Activated naive CD4-positive, alpha-beta T cell treated with anti-CD3 and anti-CD28 coated beads, Interleukin-2, amount 50 U/mL, for 16 hours (primary cell): ENCODE data around the gene LIN37.
"Not testable (repeated sequence)": the region's sequence is repeated elsewhere in the genome, so short reads cannot be mapped to it uniquely, and the experiment has no call there.

Experiments used
- DNase-seq: peaks from one replicate; pipeline ENCODE4 v3.0.0-alpha.2; 2020

The LIN37 gene

DNA sequence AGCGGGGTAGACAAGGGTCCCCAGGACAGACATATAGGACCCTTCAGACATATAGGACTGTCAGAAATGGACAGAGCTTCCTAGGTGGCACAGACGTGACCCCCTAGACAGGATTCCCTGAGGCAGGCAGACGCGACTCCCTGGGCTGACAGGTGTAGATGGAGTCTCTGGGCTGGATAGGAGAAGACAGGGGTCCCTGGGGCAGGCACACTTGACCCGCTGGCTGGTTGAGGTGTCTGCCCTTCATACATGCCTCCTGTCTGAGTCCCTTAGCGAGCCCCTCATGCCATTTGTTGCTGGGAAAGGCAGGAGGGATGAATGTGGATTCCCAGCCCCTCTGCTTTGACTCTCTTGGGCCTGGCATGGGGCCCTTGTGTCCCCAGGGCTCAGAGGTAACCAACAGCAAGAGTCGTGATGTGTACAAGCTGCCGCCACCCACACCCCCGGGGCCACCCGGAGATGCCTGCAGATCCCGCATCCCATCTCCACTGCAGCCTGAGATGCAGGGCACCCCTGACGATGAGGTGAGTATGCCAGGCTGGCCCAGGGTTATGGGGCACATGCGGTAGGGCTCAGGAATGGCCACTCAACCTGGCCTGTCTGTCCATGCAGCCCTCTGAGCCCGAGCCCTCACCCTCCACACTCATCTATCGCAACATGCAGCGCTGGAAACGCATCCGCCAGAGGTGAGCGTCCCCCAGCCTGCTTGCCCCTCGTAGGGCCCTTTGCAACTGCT is 5.4 kb downstream of the LIN37 start:
- DNase-seq: no peak

DNA sequence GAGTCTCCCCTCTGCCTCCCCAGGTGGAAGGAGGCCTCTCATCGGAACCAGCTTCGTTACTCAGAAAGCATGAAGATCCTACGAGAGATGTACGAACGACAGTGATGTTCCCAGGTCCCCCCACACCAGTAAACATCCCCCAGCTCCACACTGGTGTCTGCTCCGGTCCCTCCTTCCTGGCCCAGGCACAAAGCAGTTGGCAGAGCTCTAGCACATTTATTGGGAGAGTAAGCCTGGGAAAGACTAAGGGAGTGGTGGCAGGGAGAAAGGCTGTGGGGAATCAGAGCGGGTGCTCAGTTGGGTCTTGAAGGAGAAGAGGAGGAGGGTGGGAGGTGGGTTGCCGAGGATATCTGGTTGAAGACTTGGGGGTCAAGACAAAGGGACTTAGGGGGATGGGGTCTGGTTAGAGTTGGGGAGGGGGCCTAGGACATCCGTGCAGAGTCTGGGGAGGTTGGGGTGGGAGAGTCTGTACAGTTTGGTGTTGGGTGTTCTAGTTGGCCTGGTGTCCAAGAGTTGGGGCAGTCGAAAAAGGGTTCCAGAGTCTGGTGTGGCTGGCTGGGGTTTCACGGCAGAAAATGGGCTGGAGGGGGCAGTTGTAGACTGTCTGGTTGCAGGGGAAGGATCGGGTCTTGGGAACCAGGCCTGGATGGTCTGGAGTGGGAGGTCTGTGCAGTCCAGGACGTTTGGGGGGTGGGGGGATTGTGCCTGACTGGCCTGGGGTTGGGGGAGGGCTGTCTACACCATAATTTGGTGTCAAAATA is 6.2 kb downstream of the LIN37 start:
- DNase-seq: peak; percentile 5

DNA sequence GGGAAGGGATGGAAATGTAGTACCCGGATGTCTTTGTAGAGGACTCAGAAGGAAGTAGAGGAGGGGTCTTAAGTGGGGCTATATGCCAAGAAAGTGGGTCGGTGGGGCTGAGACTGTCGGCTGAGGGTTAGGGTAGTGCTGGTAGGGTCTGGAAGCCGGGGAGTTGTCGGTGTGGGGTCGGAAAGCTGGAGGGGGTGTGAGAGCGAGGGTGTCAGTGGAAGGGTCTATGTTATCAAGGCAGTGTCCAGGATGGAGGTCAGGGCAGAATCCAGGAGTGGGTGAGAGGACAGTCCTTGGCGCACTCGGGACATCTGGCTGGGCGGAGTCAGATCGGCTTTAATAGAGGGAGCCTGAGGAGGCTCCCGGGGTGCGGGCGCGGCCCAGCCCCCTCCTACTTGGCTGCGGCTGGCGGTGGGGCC is 6.8 kb downstream of the LIN37 start:
- peak; percentile 9 for DNase-seq

DNA sequence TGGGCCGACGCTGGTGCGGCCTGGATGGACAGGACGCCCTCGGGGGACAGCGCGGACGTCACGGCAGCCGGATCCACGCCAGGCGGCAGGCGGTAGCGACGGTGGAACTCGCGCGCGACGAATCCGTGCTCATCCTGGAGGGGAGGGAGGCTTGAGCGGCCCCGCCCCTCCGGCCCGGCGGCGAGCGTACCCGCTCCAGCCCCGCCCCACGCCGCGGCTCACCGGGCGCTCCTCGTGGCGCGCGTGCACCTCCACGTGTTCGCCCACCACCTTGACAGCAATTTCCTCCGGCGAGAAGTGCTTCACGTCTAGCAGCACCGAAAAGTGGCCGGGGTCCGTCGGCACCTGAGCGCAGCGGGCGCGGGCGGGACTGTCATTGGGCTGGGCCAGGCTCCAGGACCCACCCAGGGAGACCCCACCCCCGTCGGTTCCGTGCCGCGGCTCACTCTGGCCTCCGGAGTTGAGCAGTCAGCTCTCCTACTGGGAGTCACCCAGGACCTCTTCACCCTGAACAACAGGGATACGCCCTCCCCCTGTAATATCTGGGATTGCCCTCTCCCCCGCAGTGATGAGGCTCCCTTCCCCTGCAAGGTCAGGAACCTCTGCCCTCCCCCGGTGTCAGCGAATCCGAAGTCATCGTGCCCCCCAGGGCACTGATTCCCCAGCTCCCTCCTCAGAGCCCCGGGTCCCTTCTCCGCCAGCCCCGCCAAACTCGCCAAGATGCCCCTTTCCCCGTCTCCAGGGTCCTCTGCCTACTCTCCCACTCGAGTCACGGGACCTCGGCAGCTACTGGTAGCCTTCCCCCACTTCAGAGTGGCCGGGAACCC is 7.4 kb downstream of the LIN37 start:
- peak; percentile 69 for DNase-seq

DNA sequence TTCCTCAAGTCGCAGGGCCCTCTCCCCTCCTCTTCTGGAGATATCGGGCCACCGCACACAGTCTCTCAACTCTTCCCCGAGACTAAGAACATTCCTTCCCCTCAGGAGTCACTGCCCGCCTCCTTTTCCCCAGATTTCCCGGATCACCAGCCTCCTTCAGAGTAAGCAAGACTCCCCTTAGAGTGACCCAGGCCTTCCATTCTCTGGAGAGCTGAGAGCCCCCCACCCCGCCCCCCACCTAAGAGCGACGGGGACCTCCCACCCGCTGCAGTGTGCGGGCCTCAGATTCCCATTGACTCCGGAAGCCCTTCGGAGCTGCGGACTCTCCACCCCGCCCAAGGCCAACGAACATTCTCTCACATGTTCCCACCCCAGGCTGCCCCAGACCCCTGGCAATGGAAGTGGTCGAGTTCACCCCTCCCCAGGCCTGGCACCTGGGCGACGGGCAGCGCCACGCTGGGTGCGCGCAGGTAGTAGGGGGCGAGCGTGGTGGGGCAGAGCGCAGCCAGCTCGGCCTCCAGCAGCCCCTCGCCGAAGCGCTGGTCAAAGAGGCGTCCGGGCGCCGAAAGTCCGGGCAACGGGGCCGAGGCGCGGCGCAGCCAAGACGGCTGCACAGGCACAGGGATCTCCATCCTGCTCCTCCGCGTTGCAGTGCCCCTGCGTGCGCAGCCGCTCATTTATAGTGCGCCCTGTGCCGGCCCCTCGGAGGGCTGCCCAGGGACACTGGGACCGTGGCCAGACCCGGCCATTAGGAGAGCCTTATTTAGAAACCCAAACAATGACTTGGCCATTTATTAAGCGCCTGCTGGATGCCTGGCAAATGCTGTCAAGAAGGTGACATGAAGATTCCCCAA is 8.2 kb downstream of the LIN37 start, which contains the start of gene HSPB6:
Gene HSPB6 (minus strand): TSS at position 653 of the 854 bp plus-strand sequence. CDS start 21 bp downstream, at position 632.
- peak; percentile 10 for DNase-seq

DNA sequence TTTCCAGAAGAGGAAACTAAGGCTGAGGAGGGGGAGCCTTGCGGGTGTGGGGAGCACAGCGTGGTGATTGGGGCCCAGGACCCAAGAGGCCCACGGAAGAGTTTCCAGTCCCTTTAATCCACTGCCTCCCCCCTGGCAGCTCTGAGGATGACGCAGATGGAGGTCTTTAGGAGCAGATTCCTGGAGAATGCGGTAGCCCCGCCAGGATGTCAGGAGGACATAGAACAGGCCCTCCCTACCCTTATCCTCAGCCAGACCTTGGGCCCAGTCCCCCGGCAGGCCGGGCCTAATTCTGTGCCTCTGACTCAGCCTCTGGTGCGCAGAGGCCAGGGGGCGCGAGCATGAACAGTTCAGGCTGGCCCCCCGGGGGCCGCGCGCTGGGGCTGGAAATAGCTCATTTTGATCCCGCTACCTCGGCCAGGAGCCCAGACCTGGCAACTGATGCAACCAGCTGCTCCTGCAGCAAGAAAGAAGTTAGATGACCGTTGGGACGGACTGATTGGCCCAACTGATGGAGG is 8.9 kb downstream of the LIN37 start:
- DNase-seq: peak; percentile 29

DNA sequence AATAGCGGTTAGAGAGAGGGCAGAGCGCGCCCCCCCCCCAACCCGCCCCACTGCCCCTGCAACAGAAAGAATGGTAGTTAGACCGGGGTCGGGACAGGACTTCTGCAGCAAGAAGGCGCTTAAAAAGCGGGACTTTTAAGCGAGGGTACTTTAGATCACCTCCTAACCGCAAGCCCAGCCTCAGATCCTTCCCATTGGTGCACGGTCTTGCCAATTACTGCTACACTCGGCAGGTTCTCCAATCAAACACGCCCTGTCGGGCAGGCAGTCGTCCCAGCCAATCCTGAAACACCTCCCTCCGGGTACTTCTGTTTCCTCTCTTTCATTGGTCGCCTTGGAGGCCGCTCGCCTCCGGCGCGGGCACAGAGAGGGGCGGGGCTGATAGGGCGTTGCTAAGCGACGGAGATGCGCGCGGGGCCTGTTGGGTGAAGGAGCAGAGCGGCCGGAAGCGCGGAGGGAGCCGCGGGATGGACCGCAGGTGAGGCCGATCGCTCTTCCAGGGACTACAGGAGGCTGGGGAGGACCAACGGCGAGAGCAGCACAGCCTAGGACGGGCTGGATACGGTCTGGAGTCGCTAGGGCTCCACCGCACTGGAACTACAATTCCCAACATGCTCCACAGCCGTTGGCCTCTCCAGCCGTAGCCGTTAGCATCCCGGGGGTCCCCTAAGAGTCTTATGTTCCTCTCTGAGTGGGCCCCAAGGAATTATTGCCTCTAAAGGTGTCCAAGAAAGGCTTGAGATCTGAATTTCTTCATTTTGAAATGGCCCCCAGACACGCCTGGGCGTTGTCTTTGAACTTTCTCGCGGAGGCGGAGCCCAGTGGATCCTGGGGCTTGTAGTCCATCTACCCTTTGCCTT is 9.6 kb downstream of the LIN37 start, which contains the start of gene PROSER3:
Gene PROSER3 (plus strand): TSS at position 428 of the 860 bp plus-strand sequence. CDS start 40 bp downstream, at position 468.
- DNase-seq: peak; percentile 98

DNA sequence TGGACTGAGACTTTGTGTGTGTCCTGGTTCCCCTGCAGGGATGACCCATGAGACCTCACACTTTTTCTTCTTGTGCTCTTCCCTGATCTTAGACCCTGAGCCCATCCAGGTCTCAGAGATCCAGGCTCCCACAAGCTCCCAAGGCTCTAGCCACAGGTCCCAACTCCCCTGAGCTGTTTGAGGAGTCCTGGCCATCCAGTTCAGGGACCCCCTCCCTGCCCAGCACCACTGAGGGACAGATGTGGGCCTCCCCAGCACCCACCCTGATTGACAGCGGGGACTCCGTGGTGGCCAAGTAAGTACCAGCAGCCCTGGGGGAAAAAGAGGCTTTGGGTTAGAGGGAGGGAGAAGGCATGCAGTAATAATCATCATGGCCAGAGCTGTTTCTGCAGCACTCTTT is 11.3 kb downstream of the LIN37 start:
- DNase-seq: no peak

DNA sequence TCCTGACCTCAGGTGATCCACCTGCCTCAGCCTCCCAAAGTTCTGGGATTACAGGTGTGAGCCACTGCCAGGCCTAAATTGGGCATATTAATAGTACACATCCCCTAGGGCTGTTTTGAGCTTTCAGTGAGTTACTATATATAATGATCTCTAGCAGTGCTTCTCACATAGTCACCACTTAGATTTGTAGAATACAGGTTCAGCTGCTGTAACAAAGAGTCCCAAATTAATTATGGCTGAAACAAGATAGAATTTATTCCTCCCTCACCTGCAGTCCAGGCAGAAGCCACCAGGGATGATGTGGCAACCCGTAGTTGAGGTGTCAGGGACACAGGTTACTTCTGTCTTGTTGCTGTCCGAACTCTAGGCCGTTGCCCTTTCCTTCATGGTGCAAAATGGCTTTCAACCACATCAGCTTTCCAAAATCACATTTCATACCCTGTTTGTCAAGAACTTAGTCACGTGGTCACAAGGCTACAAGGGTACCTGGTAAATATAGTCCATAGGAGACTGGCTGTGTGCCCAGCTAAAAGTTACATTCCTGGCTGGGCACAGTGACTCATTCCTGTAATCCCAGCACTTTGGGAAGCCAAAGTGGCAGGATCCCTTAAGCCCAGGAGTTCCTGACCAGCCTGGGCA is 12.5 kb downstream of the LIN37 start:
- no peak for DNase-seq

DNA sequence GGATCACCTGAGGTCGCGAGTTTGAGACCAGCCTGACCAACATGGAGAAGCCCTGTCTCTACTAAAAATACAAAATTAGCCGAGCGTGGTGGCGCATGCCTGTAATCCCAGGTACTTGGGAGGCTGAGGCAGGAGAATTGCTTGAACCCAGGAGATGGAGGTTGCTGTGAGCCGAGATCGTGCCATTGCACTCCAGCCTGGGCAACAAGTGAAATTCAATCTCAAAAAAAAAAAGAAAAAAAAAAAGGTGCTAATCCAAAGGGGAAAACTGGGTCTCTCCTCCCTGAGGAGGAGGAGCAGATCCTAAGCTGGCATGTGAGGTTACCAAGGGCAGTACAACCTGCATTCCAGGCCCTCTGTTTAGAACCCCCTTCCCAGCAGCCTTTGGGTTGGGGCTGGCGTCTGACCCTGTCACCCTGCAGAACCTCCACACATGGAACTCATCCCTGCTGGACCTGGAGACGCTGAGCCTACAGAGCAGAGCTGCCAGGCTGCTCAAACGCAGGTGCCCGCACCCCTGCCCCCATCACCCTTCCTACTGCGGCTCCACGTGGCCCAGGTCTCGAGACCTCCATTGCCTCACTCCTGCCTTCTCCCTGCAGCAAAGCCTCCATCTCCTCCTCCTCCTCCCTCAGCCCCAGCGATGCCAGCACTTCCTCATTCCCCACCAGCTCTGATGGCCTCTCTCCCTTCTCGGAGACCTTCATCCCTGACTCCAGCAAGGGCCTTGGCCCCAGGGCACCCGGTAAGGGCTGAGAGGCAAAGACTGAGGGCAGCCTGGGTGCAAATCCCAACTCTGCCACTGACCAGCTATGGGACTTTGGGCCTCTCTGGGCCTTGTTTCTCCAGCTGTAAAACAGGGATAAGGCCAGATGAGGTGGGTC is 16.3 kb downstream of the LIN37 start:
- DNase-seq: no peak

DNA sequence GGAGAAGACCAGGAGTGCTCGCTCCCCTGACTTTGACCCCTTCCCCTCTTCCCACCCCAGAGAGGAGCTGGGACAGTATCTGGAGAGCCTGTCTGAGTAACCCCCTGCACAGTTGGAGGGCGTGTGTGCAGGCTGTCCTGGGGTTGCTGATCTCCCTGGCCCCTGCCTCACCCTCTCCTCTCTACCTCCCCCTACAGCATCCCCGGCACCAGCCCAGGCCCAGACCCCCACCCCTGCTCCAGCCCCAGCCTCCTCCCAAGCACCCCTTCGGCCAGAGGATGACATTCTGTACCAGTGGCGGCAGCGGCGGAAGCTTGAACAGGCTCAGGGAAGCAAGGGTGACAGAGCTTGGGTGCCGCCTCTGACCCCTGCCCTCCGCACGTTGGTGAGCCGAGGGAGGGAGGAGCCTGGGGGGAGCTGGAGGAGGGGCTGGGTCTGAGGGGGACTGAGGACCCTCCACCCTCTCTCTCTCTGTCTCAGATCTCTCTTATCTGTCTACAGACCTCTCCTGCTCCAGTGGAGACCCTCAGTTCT is 18.3 kb downstream of the LIN37 start:
- DNase-seq: peak; percentile 4

DNA sequence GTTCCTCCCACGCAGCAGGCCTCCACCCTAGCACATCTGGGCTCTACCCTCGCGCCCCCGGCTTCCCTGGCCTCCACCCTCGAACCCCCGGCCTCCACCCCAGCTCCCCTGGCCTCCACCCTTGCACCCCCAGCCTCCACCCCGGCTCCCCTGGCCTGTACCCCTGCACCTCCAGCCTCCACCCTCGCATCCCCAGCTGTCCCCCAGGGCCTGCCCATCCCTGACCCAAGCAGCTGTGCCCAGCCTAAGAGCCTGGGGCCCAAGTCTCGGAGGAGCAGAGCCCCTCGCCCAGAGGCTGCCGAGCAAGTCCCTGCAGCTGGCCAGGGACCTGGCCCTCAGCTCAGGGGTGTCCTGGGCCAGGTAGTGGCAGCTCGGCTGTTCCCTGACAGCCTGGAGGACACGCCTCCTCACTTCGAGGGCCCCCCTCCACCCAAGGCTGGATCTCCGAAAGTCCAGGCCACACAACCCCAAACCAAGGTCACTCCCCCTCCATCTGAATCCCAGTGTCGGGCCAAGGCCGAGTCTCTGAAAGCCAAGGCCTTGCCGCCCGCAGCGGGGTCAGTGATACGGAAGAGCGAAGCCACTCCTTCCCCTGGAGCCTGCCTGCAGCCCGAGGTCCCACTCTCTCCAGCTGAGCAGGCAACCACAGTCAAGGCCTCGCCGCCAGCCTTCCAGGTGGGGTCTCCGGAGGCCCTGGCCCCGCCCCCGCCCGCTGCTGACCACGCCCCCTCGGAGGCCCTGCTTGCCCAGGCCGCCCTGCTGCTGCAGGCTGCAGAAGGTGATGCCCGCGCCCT is 19.1 kb downstream of the LIN37 start:
- peak; percentile 8 for DNase-seq

DNA sequence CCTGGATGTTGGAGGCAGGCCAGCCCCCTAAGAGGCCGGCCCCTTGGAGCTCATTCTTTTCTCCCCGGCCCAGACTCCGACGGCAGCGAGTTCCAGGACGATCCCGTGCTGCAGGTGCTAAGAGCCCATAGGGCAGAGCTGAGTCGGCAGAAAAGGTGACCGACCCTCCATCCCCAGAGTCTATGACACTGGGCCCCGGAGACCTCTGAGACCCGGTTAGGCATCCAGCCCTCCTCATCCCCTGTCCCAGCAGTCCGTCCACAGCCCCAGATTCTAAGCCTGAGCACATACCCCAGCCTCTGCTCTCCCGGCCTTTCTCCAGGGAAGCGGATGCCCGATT is 19.7 kb downstream of the LIN37 start:
- DNase-seq: no peak

DNA sequence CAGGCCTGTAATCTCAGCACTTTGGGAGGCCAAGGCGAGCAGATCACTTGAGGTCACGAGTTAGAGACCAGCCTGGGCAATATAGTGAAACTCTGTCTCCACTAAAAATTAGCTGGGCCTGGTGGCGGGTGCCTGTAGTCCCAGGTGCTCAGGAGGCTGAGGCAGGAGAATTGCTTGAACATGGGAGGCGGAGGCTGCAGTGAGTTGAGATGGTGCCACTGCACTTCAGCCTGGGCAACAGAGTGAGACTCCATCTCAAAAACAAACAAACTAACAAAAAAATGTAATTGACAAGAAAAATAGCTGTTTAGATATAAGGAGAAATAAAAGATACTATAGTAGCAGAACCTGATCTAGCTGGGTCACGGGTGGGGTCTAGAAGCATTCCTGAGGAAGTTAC is 24.0 kb downstream of the LIN37 start:
- not testable (repeated sequence) for DNase-seq

DNA sequence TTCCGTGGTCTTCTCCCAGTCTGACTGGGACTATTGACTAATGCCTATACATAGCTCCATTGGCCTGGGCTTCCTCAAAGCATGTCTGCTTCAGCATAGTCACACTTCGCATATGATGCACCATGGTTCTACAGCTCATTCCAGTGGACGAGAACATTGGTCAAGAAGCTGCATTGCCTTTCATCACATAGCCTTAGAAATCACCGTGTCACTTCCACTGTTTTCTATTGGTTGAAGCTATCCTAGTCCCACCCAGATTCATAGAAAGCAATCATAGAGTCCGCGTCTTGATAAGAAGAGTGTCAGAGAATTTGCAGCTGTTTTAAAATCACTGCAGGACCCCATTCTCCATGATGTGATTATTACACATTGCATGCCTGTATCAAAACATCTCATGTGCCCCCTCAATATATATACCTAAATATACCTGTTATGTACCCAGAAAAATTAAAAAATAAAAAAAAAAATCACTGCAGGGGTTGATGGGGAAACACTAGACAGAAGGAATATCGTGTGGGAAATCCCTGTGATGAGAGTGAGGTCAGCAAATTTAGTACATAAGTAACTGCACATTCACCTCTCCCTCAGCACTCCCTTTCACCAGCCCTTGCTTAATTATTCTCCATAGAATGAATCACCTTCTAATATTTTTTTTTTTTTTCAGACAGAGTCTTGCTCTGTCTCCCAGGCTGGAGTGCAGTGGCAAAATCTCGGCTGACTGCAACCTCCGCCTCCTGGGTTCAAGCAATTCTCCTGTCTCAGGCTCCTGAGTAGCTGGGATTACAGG is 24.8 kb downstream of the LIN37 start:
- no peak for DNase-seq

DNA sequence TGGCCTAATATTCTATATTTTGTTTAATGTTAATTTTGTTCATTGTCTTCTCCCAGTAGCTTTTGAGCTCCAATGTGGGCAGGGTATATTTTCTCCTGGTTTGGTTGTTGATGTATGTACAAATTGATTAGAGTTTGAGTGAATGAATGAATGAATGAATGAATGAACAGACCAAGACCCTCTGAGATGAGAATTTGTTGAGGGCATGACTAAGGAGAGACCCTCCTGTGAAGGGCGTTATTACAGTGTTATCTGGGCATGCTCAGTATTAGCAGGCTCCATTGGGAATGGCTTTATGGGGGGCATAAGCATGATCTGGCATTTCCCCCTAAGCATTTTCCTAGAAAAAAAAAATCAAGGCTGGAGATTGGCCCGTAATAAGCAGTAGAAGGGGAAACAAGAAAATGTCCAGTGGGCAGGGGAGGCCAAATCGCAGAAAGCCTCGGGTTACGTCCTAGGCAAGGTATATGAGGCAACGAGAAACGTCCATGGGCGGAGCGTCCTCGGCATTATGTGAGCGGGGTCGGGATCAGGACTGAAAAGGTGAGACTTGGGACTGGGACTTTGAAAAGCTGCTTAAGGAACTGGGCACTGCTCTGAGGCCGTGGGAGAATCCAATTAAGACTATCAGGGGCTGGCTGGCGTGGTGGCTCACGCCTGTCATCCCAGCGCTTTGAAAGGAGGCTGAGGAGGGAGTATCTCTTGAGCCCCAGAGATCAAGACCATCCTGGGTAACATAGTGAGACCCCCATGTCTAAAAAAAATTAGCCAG is 26.1 kb downstream of the LIN37 start:
- DNase-seq: no peak

DNA sequence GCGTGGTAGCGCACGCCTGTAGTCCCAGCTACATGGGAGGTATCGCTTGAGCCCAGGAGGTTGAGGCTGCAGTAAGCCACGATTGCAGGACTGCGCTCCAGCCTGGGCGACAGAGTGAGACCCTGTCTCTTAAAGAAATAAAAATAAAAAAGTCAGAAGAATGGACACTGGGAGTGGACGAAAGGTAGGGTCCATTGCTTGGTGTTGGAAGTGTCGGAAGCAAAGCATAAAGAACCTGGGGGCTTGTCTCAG is 26.6 kb downstream of the LIN37 start:
- no peak for DNase-seq
